Endothelial cell (in vitro differentiated cells): ENCODE measurements around the gene ZSCAN2. TPM values are rescaled to one million over a fixed set of nuclear protein-coding genes. Genes with fewer than 3 reads are reported as not detected.
"Not testable (repeated sequence)": the region's sequence is repeated elsewhere in the genome, so short reads cannot be mapped to it uniquely, and the experiment has no call there.

Source experiments
- DNase-seq: peaks from one replicate; pipeline ENCODE4 v3.0.0; 2021; ENCODE audit warnings: low spot score
- H3K27ac Mint-ChIP-seq: one replicate; pipeline ENCODE4 v1.8.0; 2021; ENCODE audit warnings: mixed read lengths, inconsistent platforms; ENCODE audit not compliant: unreplicated experiment
- H3K27me3 Mint-ChIP-seq: one replicate; pipeline ENCODE4 v1.8.0; 2021; ENCODE audit warnings: mild to moderate bottlenecking, moderate library complexity, mixed read lengths, inconsistent platforms; ENCODE audit not compliant: unreplicated experiment
- H3K36me3 Mint-ChIP-seq: one replicate; pipeline ENCODE4 v1.8.0; 2021; ENCODE audit warnings: mild to moderate bottlenecking, low read depth, mixed read lengths, inconsistent platforms; ENCODE audit not compliant: unreplicated experiment
- H3K4me1 Mint-ChIP-seq: one replicate; pipeline ENCODE4 v1.8.0; 2021; ENCODE audit warnings: mild to moderate bottlenecking, mixed read lengths, inconsistent platforms; ENCODE audit not compliant: unreplicated experiment
- H3K4me3 Mint-ChIP-seq: one replicate; pipeline ENCODE4 v1.8.0; 2021; ENCODE audit warnings: mild to moderate bottlenecking, mixed read lengths, inconsistent platforms; ENCODE audit not compliant: unreplicated experiment
- H3K9me3 Mint-ChIP-seq: one replicate; pipeline ENCODE4 v1.8.0; 2021; ENCODE audit warnings: mixed read lengths, inconsistent platforms; ENCODE audit not compliant: unreplicated experiment
- CTCF ChIP-seq: fragments of 200-600 bp; sonication (generic); IDR thresholded peaks from one replicate; pipeline ENCODE4 v1.5.0; 2021; ENCODE audit warnings: antibody characterized with exemption; ENCODE audit not compliant: unreplicated experiment
- total RNA-seq: library from RNA; stranded (reverse); fragmentation: NEBNext Ultra II Directional; extraction: Animal tissue kit (Norgen Biotek cat#: 25700); gene quantifications from one replicate; pipeline ENCODE4 v1.2.1, GENCODE V29; 2021; ENCODE audit not compliant: unreplicated experiment

Gene ZSCAN2
- total RNA-seq, 1 donor from 2014 or later, result 22.0 TPM

- peaks cover 4% of the 10 kb centered on the region for H3K27me3 Mint-ChIP-seq
- H3K4me3 Mint-ChIP-seq, result no peak overlapping the region
- TF ChIP-seq CTCF, result no peak
- peaks cover 12% of the 10 kb centered on the region for H3K4me1 Mint-ChIP-seq
- H3K36me3 Mint-ChIP-seq, result peaks cover 4% of the 10 kb centered on the region
- H3K9me3 Mint-ChIP-seq, result no peaks in the 10 kb centered on the region
- H3K27ac Mint-ChIP-seq, result no peak overlapping the region
- no peak for DNase-seq
Observed at GRCh38 chr15:84572231-84572630, 28.6 kb upstream of the ZSCAN2 start.

- peaks cover 3% of the 10 kb centered on the region for H3K4me1 Mint-ChIP-seq
- H3K27me3 Mint-ChIP-seq, result peaks cover 6% of the 10 kb centered on the region
Observed at GRCh38 chr15:84575493-84575892, 25.3 kb upstream of the ZSCAN2 start.

GRCh38 chr15:84577891-84578290 lies 22.9 kb upstream of the ZSCAN2 start:
- H3K36me3 Mint-ChIP-seq, H3K27me3 Mint-ChIP-seq, H3K4me3 Mint-ChIP-seq, H3K27ac Mint-ChIP-seq, H3K9me3 Mint-ChIP-seq, H3K4me1 Mint-ChIP-seq, DNase-seq: not testable (repeated sequence)

More at GRCh38 chr15:84575493-84575892, 25.3 kb upstream of the ZSCAN2 start:
- Mint-ChIP-seq H3K4me3 (no peak overlapping the region), H3K36me3 (no peaks in the 10 kb centered on the region), H3K9me3 (no peaks in the 10 kb centered on the region), H3K27ac (no peak overlapping the region)
- DNase-seq, result no peak
- peak; percentile 16 for TF ChIP-seq CTCF

- not testable (repeated sequence) for H3K27ac Mint-ChIP-seq, H3K4me3 Mint-ChIP-seq, H3K27me3 Mint-ChIP-seq, H3K4me1 Mint-ChIP-seq, DNase-seq, H3K9me3 Mint-ChIP-seq, H3K36me3 Mint-ChIP-seq
Observed at GRCh38 chr15:84579261-84579721, 21.5 kb upstream of the ZSCAN2 start.

- not testable (repeated sequence) for H3K4me1 Mint-ChIP-seq, H3K9me3 Mint-ChIP-seq, H3K4me3 Mint-ChIP-seq, H3K36me3 Mint-ChIP-seq, H3K27me3 Mint-ChIP-seq, H3K27ac Mint-ChIP-seq, DNase-seq
Observed at GRCh38 chr15:84581676-84582428, 19.0 kb upstream of the ZSCAN2 start.

- H3K9me3 Mint-ChIP-seq, result no peaks in the 10 kb centered on the region
- no peak for TF ChIP-seq CTCF
- DNase-seq, result no peak
- peaks cover 6% of the 10 kb centered on the region for H3K4me1 Mint-ChIP-seq
- no peak overlapping the region for H3K4me3 Mint-ChIP-seq
- H3K27me3 Mint-ChIP-seq, result peaks cover 2% of the 10 kb centered on the region
- H3K27ac Mint-ChIP-seq, result no peak overlapping the region
- H3K36me3 Mint-ChIP-seq, result no peaks in the 10 kb centered on the region
Observed at GRCh38 chr15:84582583-84583157, 18.1 kb upstream of the ZSCAN2 start.

- H3K27me3 Mint-ChIP-seq, H3K27ac Mint-ChIP-seq, DNase-seq, H3K4me3 Mint-ChIP-seq, H3K9me3 Mint-ChIP-seq, H3K36me3 Mint-ChIP-seq, H3K4me1 Mint-ChIP-seq: not testable (repeated sequence)
Observed at GRCh38 chr15:84583921-84584320, 16.9 kb upstream of the ZSCAN2 start.
